H1 (cell line): ENCODE measurements around the gene STARD6. TPM values are rescaled to one million over a fixed set of nuclear protein-coding genes. Genes with fewer than 3 reads are reported as not detected.
A peak's percentile ranks its signal among the peaks of the same experiment; 100 is the strongest.

Experiments used
- CTCF ChIA-PET: fragments of 300-600 bp; sonication (Branson Sonifier 250); formaldehyde crosslinking; loops from one replicate; lab custom pipeline; 2021; ENCODE audit not compliant: partially characterized antibody; lab: Charles Lee
- POLR2A ChIA-PET: fragments of 300-600 bp; sonication (Branson Sonifier 250); formaldehyde crosslinking; loops from one replicate; lab custom pipeline; 2021; ENCODE audit warnings: inconsistent platforms; ENCODE audit not compliant: partially characterized antibody; lab: Charles Lee
- DNase-seq, 2 experiments: peaks; one replicate each; pipeline versions ENCODE4 v3.0.0 to v3.0.0-alpha.2; 2010 to 2022; ENCODE audit warnings: low spot score in 2 of 2, low read depth in 1 of 2, mixed read lengths in 1 of 2
- FAIRE-seq: peaks from 2 replicates; lab custom pipeline; 2011; peaks lifted over from hg19 to GRCh38; lab: Jason Lieb, UNC
- H2AFZ ChIP-seq: 2 replicates; pipeline ENCODE4 v1.8.1; 2012; ENCODE audit warnings: low read length, inconsistent platforms
- H2AK5ac ChIP-seq: 2 replicates; pipeline ENCODE4 v1.6.1; 2013; ENCODE audit warnings: low read depth, low read length
- H2BK120ac ChIP-seq: replicated peaks from 2 replicates; pipeline ENCODE3; 2013; ENCODE audit warnings: low read depth, low read length, inconsistent platforms
- H2BK12ac ChIP-seq: 2 replicates; pipeline ENCODE4 v1.6.1; 2013; ENCODE audit warnings: low read depth, low read length
- H2BK15ac ChIP-seq: 2 replicates; pipeline ENCODE4 v1.6.1; 2013; ENCODE audit warnings: low read length
- H2BK20ac ChIP-seq: 2 replicates; pipeline ENCODE4 v1.6.1; 2013; ENCODE audit warnings: low read length
- H2BK5ac ChIP-seq: 2 replicates; pipeline ENCODE4 v1.6.1; 2013; ENCODE audit warnings: low read depth, low read length
- H3K14ac ChIP-seq: 2 replicates; pipeline ENCODE4 v1.6.1; 2013; ENCODE audit warnings: inconsistent platforms; ENCODE audit not compliant: insufficient read length
- H3K18ac ChIP-seq: 2 replicates; pipeline ENCODE4 v1.6.1; 2013; ENCODE audit warnings: low read length; ENCODE audit errors: extremely low read depth
- H3K23ac ChIP-seq: 2 replicates; pipeline ENCODE4 v1.6.1; 2013; ENCODE audit warnings: inconsistent platforms; ENCODE audit not compliant: insufficient read length
- H3K23me2 ChIP-seq: 2 replicates; pipeline ENCODE4 v1.6.1; 2013; ENCODE audit warnings: low read depth, low read length
- H3K27ac ChIP-seq: 2 replicates; pipeline ENCODE4 v1.6.1; 2011; ENCODE audit warnings: low read depth, low read length, inconsistent platforms
- H3K27me3 ChIP-seq, 4 experiments: replicated peaks in 1 of 4; 1 replicate in 1 of 4; 2 replicates in 3 of 4; pipeline versions ENCODE4 v1.6.1 to v1.8.1; 2011 to 2013; ENCODE audit warnings: low read length in 3 of 4, mild to moderate bottlenecking in 3 of 4, inconsistent platforms in 2 of 4, mixed read lengths in 2 of 4, moderate library complexity in 1 of 4; ENCODE audit not compliant: control insufficient read depth in 3 of 4, insufficient read depth in 3 of 4; ENCODE audit errors: extremely low read depth in 1 of 4
- H3K36me3 ChIP-seq, 4 experiments: 2 replicates each; pipeline versions ENCODE4 v1.6.1 to v1.8.1; 2011 to 2013; ENCODE audit warnings: mild to moderate bottlenecking in 4 of 4, low read length in 3 of 4, moderate library complexity in 2 of 4, control low read depth in 1 of 4, inconsistent platforms in 1 of 4; ENCODE audit not compliant: insufficient read depth in 4 of 4, control insufficient read depth in 2 of 4
- H3K4ac ChIP-seq: replicated peaks from 2 replicates; pipeline ENCODE3; 2013; ENCODE audit warnings: low read length, low read depth, mixed read lengths, inconsistent platforms; ENCODE audit not compliant: insufficient read length
- H3K4me1 ChIP-seq, 4 experiments: replicated peaks in 1 of 4; 1 replicate in 1 of 4; 2 replicates in 3 of 4; pipeline versions ENCODE4 v1.6.1 to v1.8.1; 2011 to 2013; ENCODE audit warnings: low read length in 3 of 4, inconsistent platforms in 2 of 4, mixed read lengths in 1 of 4; ENCODE audit not compliant: insufficient read depth in 4 of 4, control insufficient read depth in 3 of 4
- H3K4me2 ChIP-seq, 2 experiments: 2 replicates each; pipeline versions ENCODE4 v1.6.1 to v1.8.1; 2011 to 2013; ENCODE audit warnings: low read depth in 2 of 2, low read length in 2 of 2, control low read depth in 1 of 2, inconsistent platforms in 1 of 2, mild to moderate bottlenecking in 1 of 2; ENCODE audit not compliant: insufficient read depth in 1 of 2
- H3K4me3 ChIP-seq, 4 experiments: fragments of 200-600, 300-600 bp in 1 of 4; sonication (generic), shearing (Covaris generic), sonication (Bioruptor Twin) in 1 of 4; 2 replicates each; pipeline versions ENCODE4 v1.5.1 to v1.8.1; 2011 to 2016; ENCODE audit warnings: low read length in 4 of 4, low read depth in 3 of 4, control low read depth in 2 of 4, inconsistent platforms in 2 of 4, mild to moderate bottlenecking in 2 of 4, mixed read lengths in 1 of 4, moderate library complexity in 1 of 4; ENCODE audit not compliant: insufficient read depth in 2 of 4; ENCODE audit errors: extremely low read depth in 1 of 4
- H3K56ac ChIP-seq: replicated peaks from 2 replicates; pipeline ENCODE3; 2013; ENCODE audit warnings: low read depth, mild to moderate bottlenecking, mixed read lengths, low read length, inconsistent platforms; ENCODE audit not compliant: insufficient read length
- H3K79me1 ChIP-seq: 2 replicates; pipeline ENCODE4 v1.6.1; 2013; ENCODE audit warnings: low read depth, low read length, control low read depth
- H3K79me2 ChIP-seq, 2 experiments: 2 replicates each; pipeline versions ENCODE4 v1.6.1 to v1.8.1; 2012 to 2013; ENCODE audit warnings: low read length in 2 of 2, mild to moderate bottlenecking in 2 of 2, inconsistent platforms in 1 of 2; ENCODE audit not compliant: insufficient read depth in 2 of 2, control insufficient read depth in 1 of 2
- H3K9ac ChIP-seq, 4 experiments: replicated peaks in 1 of 4; 1 replicate in 1 of 4; 2 replicates in 3 of 4; pipeline versions ENCODE4 v1.6.1 to v1.8.1; 2011 to 2013; ENCODE audit warnings: low read depth in 3 of 4, low read length in 3 of 4, control low read depth in 2 of 4, mild to moderate bottlenecking in 2 of 4, moderate library complexity in 2 of 4, inconsistent platforms in 1 of 4; ENCODE audit errors: extremely low read depth in 1 of 4
- H3K9me3 ChIP-seq, 2 experiments: 2 replicates each; pipeline versions ENCODE4 v1.6.1 to v1.8.1; 2012 to 2013; ENCODE audit warnings: mild to moderate bottlenecking in 2 of 2, moderate library complexity in 2 of 2, control low read depth in 1 of 2, inconsistent platforms in 1 of 2, low read depth in 1 of 2, low read length in 1 of 2, mixed read lengths in 1 of 2; ENCODE audit not compliant: insufficient read depth in 2 of 2
- H4K20me1 ChIP-seq, 2 experiments: replicated peaks in 1 of 2; 2 replicates each; pipeline versions ENCODE3 to v1.8.1; 2011 to 2013; ENCODE audit warnings: inconsistent platforms in 2 of 2, low read length in 2 of 2, mild to moderate bottlenecking in 1 of 2; ENCODE audit not compliant: insufficient read depth in 2 of 2, control insufficient read depth in 1 of 2
- H4K5ac ChIP-seq: 2 replicates; pipeline ENCODE4 v1.6.1; 2013; ENCODE audit warnings: low read length, low read depth, mixed read lengths, inconsistent platforms; ENCODE audit not compliant: insufficient read length
- H4K8ac ChIP-seq: 2 replicates; pipeline ENCODE4 v1.8.0; 2013; ENCODE audit warnings: mild to moderate bottlenecking, moderate library complexity, low read length, inconsistent platforms; ENCODE audit not compliant: insufficient read depth; ENCODE audit errors: extremely low read depth
- H4K91ac ChIP-seq: replicated peaks from 2 replicates; pipeline ENCODE3; 2013; ENCODE audit warnings: low read length, mixed read lengths, inconsistent platforms; ENCODE audit not compliant: insufficient read length
- ATF3 ChIP-seq: IDR thresholded peaks from 2 replicates; pipeline ENCODE4 v1.6.1; 2011; ENCODE audit warnings: low read depth, mild to moderate bottlenecking, low read length; ENCODE audit not compliant: insufficient read depth
- BRCA1 ChIP-seq: IDR thresholded peaks from 2 replicates; pipeline ENCODE4 v1.6.1; 2012; ENCODE audit warnings: low read depth, low read length, improper control_type of control experiment
- CHD1 ChIP-seq: IDR thresholded peaks from 2 replicates; pipeline ENCODE4 v1.6.1; 2012; ENCODE audit warnings: low read depth, low read length, improper control_type of control experiment
- E2F6 ChIP-seq: IDR thresholded peaks from 2 replicates; pipeline ENCODE4 v1.6.1; 2012; ENCODE audit warnings: inconsistent platforms
- EZH2 ChIP-seq: fragments of 200-600 bp; sonication (generic); IDR thresholded peaks from 2 replicates; pipeline ENCODE4 v1.7.1; 2012; ENCODE audit warnings: low read depth, mild to moderate bottlenecking, moderate library complexity, low read length, inconsistent platforms; ENCODE audit not compliant: severe bottlenecking
- KDM1A ChIP-seq: fragments of 200-600, 300-600 bp; sonication (generic); IDR thresholded peaks from 2 replicates; pipeline ENCODE4 v1.7.1; 2016; ENCODE audit warnings: mild to moderate bottlenecking, low read length, borderline replicate concordance
- RAD21 ChIP-seq, 2 experiments: IDR thresholded peaks in 1 of 2; conservative IDR thresholded peaks in 1 of 2; 2 replicates each; pipeline ENCODE4 v1.6.1; 2011; ENCODE audit warnings: low read depth in 2 of 2, low read length in 2 of 2, improper control_type of control experiment in 1 of 2, inconsistent platforms in 1 of 2, mild to moderate bottlenecking in 1 of 2, moderate library complexity in 1 of 2
- SIX5 ChIP-seq: IDR thresholded peaks from 2 replicates; pipeline ENCODE4 v1.6.1; 2011; ENCODE audit warnings: mild to moderate bottlenecking, low read depth, low read length
- SUZ12 ChIP-seq: fragments of 200-600 bp; sonication (generic); IDR thresholded peaks from 2 replicates; pipeline ENCODE4 v1.6.1; 2012; ENCODE audit warnings: mild to moderate bottlenecking, inconsistent platforms, low read length, moderate library complexity, mixed read lengths
- TCF12 ChIP-seq: IDR thresholded peaks from 2 replicates; pipeline ENCODE4 v1.6.1; 2011; ENCODE audit warnings: low read depth, mild to moderate bottlenecking, low read length
- USF2 ChIP-seq: IDR thresholded peaks from 2 replicates; pipeline ENCODE4 v1.6.1; 2011; ENCODE audit warnings: low read length, improper control_type of control experiment
- WGBS, 2 experiments: shearing (Covaris generic) in 1 of 2; methylation state at CpG; one replicate each; pipeline versions ENCODE4 v1.1.6 to v1.1.7; 2013 to 2015; ENCODE audit warnings: low lambda C conversion rate in 2 of 2, mixed read lengths in 2 of 2, inconsistent platforms in 1 of 2, low coverage in 1 of 2, missing lambda C conversion rate in 1 of 2; ENCODE audit not compliant: insufficient replicate concordance in 2 of 2, insufficient coverage in 1 of 2, insufficient read length in 1 of 2; ENCODE audit errors: extremely low coverage in 1 of 2, missing lambda C conversion rate in 1 of 2; 5-methylcytosine and 5-hydroxymethylcytosine counted together
- polyA plus RNA-seq, 7 experiments: library from polyadenylated mRNA; depleted of rRNA in 3 of 7; stranded (reverse) in 5 of 7; unstranded in 2 of 7; fragments of >200 nt in 5 of 7; fragments of 200-250 nt in 2 of 7; gene quantifications; 1 replicate in 5 of 7; 2 replicates in 1 of 7; 4 replicates in 1 of 7; pipeline versions ENCODE4 v1.2.1 to v1.2.3, GENCODE V29; 2011 to 2013; ENCODE audit warnings: missing spikeins in 2 of 7, mixed read lengths in 2 of 7
- total RNA-seq: library from RNA; stranded (reverse); fragmentation: NEBNext Ultra II Directional; extraction: Animal tissue kit (Norgen Biotek cat#: 25700); gene quantifications from 2 replicates; pipeline ENCODE4 v1.2.1, GENCODE V29; 2021

STARD6 gene
- total and polyA plus RNA-seq, 2 of the 8 experiments (the other 6 are each of a cell fraction or from before 2014, with no cell fraction given), result not detected

GRCh38 chr18:54390838-54391237 is 33.2 kb upstream of the STARD6 start:
- no peak overlapping the region for H3K56ac ChIP-seq
- H2BK120ac ChIP-seq, result no peak overlapping the region
- H3K4me2 ChIP-seq, result no peak overlapping the region
- no peaks in the 10 kb centered on the region; the same call in 1 of the 2 replicates for H3K23me2 ChIP-seq
- H4K8ac ChIP-seq, result no peak overlapping the region
- H3K9me3 ChIP-seq, result no peaks in the 10 kb centered on the region; a peak in 1 of 4 replicates
- H3K4ac ChIP-seq, result no peak overlapping the region
- H4K5ac ChIP-seq, result no peak overlapping the region
- no peak overlapping the region for H3K9ac ChIP-seq
- POLR2A ChIA-PET, result interaction anchor here (0.8 kb wide), 1 partner anchor 900 kb away, joined by 3 read pairs; no protein-coding TSS in a partner anchor
- no peak overlapping the region for H3K27ac ChIP-seq
- H3K14ac ChIP-seq, result no peak overlapping the region
- DNase-seq (no peak), FAIRE-seq (no peak)
- H3K79me1 ChIP-seq, result no peaks in the 10 kb centered on the region
- H3K4me1 ChIP-seq, result peaks cover 0 to 8% (median 5%) of the 10 kb centered on the region in 4 experiments; a peak in 4 of 7 replicates
- CTCF ChIA-PET, result interaction anchor here (0.7 to 1.9 kb wide), 5 partner anchors 21 to 52 kb away, joined by 3 to 4 read pairs (median 3); no protein-coding TSS in a partner anchor
- peak overlapping the region; percentile 30; the same call in 1 of the 2 replicates for H2BK12ac ChIP-seq
- H2AFZ ChIP-seq, result no peak overlapping the region
- H3K23ac ChIP-seq, result no peak overlapping the region
- no peak overlapping the region for H3K4me3 ChIP-seq
- H3K36me3 ChIP-seq, result no peaks in the 10 kb centered on the region
- H3K79me2 ChIP-seq, result no peaks in the 10 kb centered on the region
- 0 out of 2 replicates have a peak overlapping the region, but pooled peaks have one; percentile 33 for H2BK15ac ChIP-seq
- H2AK5ac ChIP-seq, result no peak overlapping the region
- peaks cover 0 to 1% (median 0%) of the 10 kb centered on the region in 4 experiments; a peak in 1 of 7 replicates for H3K27me3 ChIP-seq
- no peak overlapping the region for H2BK5ac ChIP-seq
- 93% methylated on average over 3 of the region's 3 CpGs; no CpG with 5 or more reads in 1 of the 2 experiments for WGBS, 2 experiments
- no peak overlapping the region for H4K91ac ChIP-seq
- H3K18ac ChIP-seq, result no peak overlapping the region
- no peak overlapping the region for H2BK20ac ChIP-seq
- H4K20me1 ChIP-seq, result no peaks in the 10 kb centered on the region
- no peak for TF ChIP-seq BRCA1
- no peak for TF ChIP-seq RAD21 (IDR thresholded peaks at IDR 0.05 in 1 of 2, conservative IDR thresholded peaks at IDR 0.05 in 1 of 2; ENCODE audit: low read depth in 2 of 2, low read length in 2 of 2)
- no peak for TF ChIP-seq CHD1
- no peak for TF ChIP-seq TCF12
- no peak for TF ChIP-seq USF2
- TF ChIP-seq E2F6, result no peak
- TF ChIP-seq EZH2, result no peak
- no peak for TF ChIP-seq SIX5
- TF ChIP-seq SUZ12, result no peak
- TF ChIP-seq ATF3, result no peak
- TF ChIP-seq KDM1A, result no peak
